Neuronal stem cell (in vitro differentiated cells): Measurements from ENCODE around the gene RALA.
"Not testable (repeated sequence)": the region's sequence is repeated elsewhere in the genome, so short reads cannot be mapped to it uniquely, and the experiment has no call there.

Source experiments
- DNase-seq: peaks from one replicate; pipeline ENCODE4 v3.0.0-alpha.2; 2013; ENCODE audit warnings: low spot score
- H2AFZ ChIP-seq: one replicate; pipeline ENCODE4 v1.6.1; 2013; ENCODE audit warnings: mild to moderate bottlenecking, low read length, inconsistent platforms
- H2AK5ac ChIP-seq: 2 replicates; pipeline ENCODE4 v1.6.1; 2013; ENCODE audit warnings: low read depth, mild to moderate bottlenecking, inconsistent platforms, low read length, moderate library complexity, mixed read lengths
- H2BK120ac ChIP-seq: 2 replicates; pipeline ENCODE4 v1.6.1; 2013; ENCODE audit warnings: low read depth, mild to moderate bottlenecking, inconsistent platforms, low read length, moderate library complexity, mixed read lengths
- H2BK12ac ChIP-seq: one replicate; pipeline ENCODE4 v1.6.1; 2013; ENCODE audit warnings: low read length, inconsistent platforms
- H2BK15ac ChIP-seq: 2 replicates; pipeline ENCODE4 v1.6.1; 2013; ENCODE audit warnings: mild to moderate bottlenecking, low read length, inconsistent platforms, mixed read lengths
- H2BK5ac ChIP-seq: one replicate; pipeline ENCODE4 v1.6.1; 2013; ENCODE audit warnings: inconsistent platforms, mild to moderate bottlenecking, low read length, moderate library complexity
- H3K14ac ChIP-seq: one replicate; pipeline ENCODE4 v1.6.1; 2013; ENCODE audit warnings: low read length, inconsistent platforms
- H3K18ac ChIP-seq: 2 replicates; pipeline ENCODE4 v1.6.1; 2013; ENCODE audit warnings: low read length, inconsistent platforms
- H3K23ac ChIP-seq: 2 replicates; pipeline ENCODE4 v1.6.1; 2013; ENCODE audit warnings: low read depth, mild to moderate bottlenecking, mixed read lengths, low read length, inconsistent platforms; ENCODE audit not compliant: poor library complexity
- H3K27ac ChIP-seq: replicated peaks from 3 replicates; pipeline ENCODE4 v1.5.1; 2013; ENCODE audit warnings: low read length, inconsistent platforms
- H3K27me3 ChIP-seq, 3 experiments: 2 replicates each; pipeline ENCODE4 v1.6.1; 2013; ENCODE audit warnings: low read length in 3 of 3, mild to moderate bottlenecking in 2 of 3, inconsistent platforms in 1 of 3, low read depth in 1 of 3, mixed read lengths in 1 of 3, moderate library complexity in 1 of 3; ENCODE audit not compliant: control insufficient read depth in 3 of 3, insufficient read depth in 3 of 3
- H3K36me3 ChIP-seq, 2 donors: replicated peaks in 1 of 2; 2 replicates each; pipeline ENCODE4 v1.6.1; 2013; ENCODE audit warnings: low read length in 2 of 2; ENCODE audit not compliant: control insufficient read depth in 2 of 2, insufficient read depth in 2 of 2
- H3K4ac ChIP-seq: 2 replicates; pipeline ENCODE4 v1.6.1; 2013; ENCODE audit warnings: inconsistent platforms, mild to moderate bottlenecking, low read length, moderate library complexity
- H3K4me1 ChIP-seq, 2 donors: 1 replicate in 1 of 2; 2 replicates in 1 of 2; pipeline ENCODE4 v1.6.1; 2013; ENCODE audit warnings: low read length in 2 of 2, low read depth in 1 of 2; ENCODE audit not compliant: control insufficient read depth in 2 of 2, insufficient read depth in 1 of 2
- H3K4me2 ChIP-seq: one replicate; pipeline ENCODE4 v1.6.1; 2013; ENCODE audit warnings: mild to moderate bottlenecking, low read length, inconsistent platforms; ENCODE audit not compliant: insufficient read depth, poor library complexity, severe bottlenecking
- H3K4me3 ChIP-seq, 2 donors: 2 replicates each; pipeline ENCODE4 v1.5.1; 2013; ENCODE audit warnings: low read length in 2 of 2, mild to moderate bottlenecking in 2 of 2, inconsistent platforms in 1 of 2, moderate library complexity in 1 of 2
- H3K79me1 ChIP-seq: one replicate; pipeline ENCODE4 v1.6.1; 2013; ENCODE audit warnings: low read depth, mild to moderate bottlenecking, inconsistent platforms, low read length, moderate library complexity
- H3K9ac ChIP-seq: one replicate; pipeline ENCODE4 v1.6.1; 2013; ENCODE audit warnings: mild to moderate bottlenecking, low read depth, low read length, inconsistent platforms; ENCODE audit not compliant: poor library complexity
- H3K9me3 ChIP-seq, 2 donors: replicated peaks in 1 of 2; 2 replicates each; pipeline versions ENCODE3 to v1.6.1; 2013; ENCODE audit warnings: low read length in 2 of 2, mild to moderate bottlenecking in 2 of 2, inconsistent platforms in 1 of 2, low read depth in 1 of 2, mixed read lengths in 1 of 2, moderate library complexity in 1 of 2; ENCODE audit not compliant: control insufficient read depth in 2 of 2, insufficient read depth in 1 of 2
- H4K8ac ChIP-seq: one replicate; pipeline ENCODE4 v1.6.1; 2013; ENCODE audit warnings: low read depth, mild to moderate bottlenecking, inconsistent platforms, low read length, moderate library complexity
- H4K91ac ChIP-seq: one replicate; pipeline ENCODE4 v1.6.1; 2013; ENCODE audit warnings: low read length, low read depth, mild to moderate bottlenecking, inconsistent platforms; ENCODE audit not compliant: poor library complexity
- WGBS, 2 donors: extraction: QIAGEN DNeasy Blood & Tissue Kit; methylation state at CpG; one replicate each; pipeline ENCODE4 v1.1.7; 2013; ENCODE audit warnings: missing lambda C conversion rate in 2 of 2, mixed read lengths in 1 of 2; ENCODE audit not compliant: insufficient read length in 2 of 2, insufficient replicate concordance in 1 of 2; ENCODE audit errors: extremely low coverage in 2 of 2; 5-methylcytosine and 5-hydroxymethylcytosine counted together

The RALA gene

DNA sequence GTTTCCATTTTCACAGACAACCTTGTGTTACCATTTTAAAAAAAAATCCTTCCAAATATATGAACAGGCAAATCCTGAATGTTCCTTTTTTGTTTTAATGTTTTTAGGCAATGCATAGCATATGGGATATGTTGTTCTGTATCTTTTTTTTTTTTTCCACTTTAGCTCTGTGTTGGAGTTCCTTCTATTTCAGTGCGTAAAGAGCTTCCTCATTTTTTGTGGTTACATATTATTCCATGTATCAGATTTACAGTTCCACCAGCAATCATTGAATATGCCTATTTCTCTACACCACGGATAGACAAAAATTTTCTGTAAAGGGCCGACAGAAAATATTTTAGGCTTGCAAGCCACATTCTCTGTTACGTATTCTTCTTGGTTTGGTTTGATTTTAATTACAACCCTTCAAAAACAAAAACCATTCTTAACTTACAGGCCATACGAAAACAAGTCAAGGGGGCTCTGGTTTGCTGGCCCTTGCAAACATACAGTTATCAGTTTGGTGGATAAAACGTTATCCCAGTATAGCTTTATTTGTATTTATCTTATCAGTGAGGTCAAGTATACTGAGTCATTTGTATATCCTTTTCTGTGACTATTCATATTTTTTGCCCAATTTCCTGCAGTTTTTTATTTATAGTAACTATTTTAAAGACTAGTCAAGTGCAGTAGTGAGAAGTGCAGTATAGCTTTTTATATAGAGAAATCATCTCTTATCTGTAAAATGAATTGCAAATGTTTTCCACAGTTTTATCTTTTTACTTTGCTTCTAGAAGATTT is 55.7 kb downstream of the RALA start:
- Histone ChIP-seq H2BK15ac (no peak overlapping the region), H3K9ac (no peak overlapping the region), H3K36me3 (peaks cover 0 to 4% of the 10 kb centered on the region in 2 donors), H3K9me3 (peaks cover 2 to 5% of the 10 kb centered on the region in 2 donors), H2BK12ac (no peak overlapping the region), H3K4me2 (no peak overlapping the region), H3K79me1 (peaks cover 8% of the 10 kb centered on the region), H2AFZ (no peak overlapping the region), H3K18ac (no peak overlapping the region), H2AK5ac (no peak overlapping the region), H3K14ac (no peak overlapping the region), H2BK120ac (no peak overlapping the region), H4K8ac (no peak overlapping the region), H4K91ac (no peak overlapping the region), H3K23ac (no peak overlapping the region), H3K4ac (no peak overlapping the region), H3K27ac (no peak overlapping the region), H3K4me1 (peaks cover 2 to 7% of the 10 kb centered on the region in 2 donors), H3K27me3 (no peaks in the 10 kb centered on the region), H3K4me3 (no peak overlapping the region), H2BK5ac (no peak overlapping the region)
- WGBS, 2 donors: no CpG with 5 or more reads among the region's 6 CpGs
- no peak for DNase-seq

DNA sequence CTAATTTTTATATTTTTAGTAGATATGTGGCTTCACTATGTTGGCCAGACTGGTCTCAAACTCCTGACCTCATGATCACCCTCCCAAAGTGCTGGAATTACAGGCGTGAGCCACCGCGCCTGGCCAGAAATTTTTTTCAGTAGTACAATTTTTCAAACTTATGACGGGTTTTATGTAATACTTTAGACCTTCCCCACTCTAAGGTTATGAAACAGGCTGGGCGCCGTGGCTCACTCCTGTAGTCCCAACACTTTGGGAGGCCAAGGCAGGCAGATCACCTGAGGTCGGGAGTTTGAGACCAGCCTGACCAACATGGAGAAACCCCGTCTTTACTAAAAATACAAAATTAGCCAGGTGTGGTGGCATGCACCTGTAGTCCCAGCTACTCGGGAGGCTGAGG is 56.5 kb downstream of the RALA start:
- no CpG with 5 or more reads among the region's 9 CpGs for WGBS, 2 donors
- not testable (repeated sequence) for H3K9ac ChIP-seq

GRCh38 chr7:39681887-39682441 is 58.6 kb downstream of the RALA start:
- no peak overlapping the region for H3K4ac ChIP-seq
- no peak overlapping the region for H2AK5ac ChIP-seq
- no peak overlapping the region for H3K18ac ChIP-seq
- H3K79me1 ChIP-seq: peaks cover 7% of the 10 kb centered on the region
- H3K4me2 ChIP-seq: no peak overlapping the region
- WGBS, 2 donors: no CpG with 5 or more reads among the region's 3 CpGs
- no peaks in the 10 kb centered on the region for H3K27me3 ChIP-seq
- no peak overlapping the region for H3K14ac ChIP-seq
- no peak overlapping the region for H2BK5ac ChIP-seq
- H3K4me3 ChIP-seq: no peak overlapping the region
- H2BK120ac ChIP-seq: no peak overlapping the region
- no peak overlapping the region for H2AFZ ChIP-seq
- H3K36me3 ChIP-seq: no peaks in the 10 kb centered on the region
- H3K27ac ChIP-seq: no peak overlapping the region
- H2BK15ac ChIP-seq: no peak overlapping the region
- no peak overlapping the region for H3K23ac ChIP-seq
- no peak overlapping the region for H3K9ac ChIP-seq
- H2BK12ac ChIP-seq: no peak overlapping the region
- H3K4me1 ChIP-seq: peaks cover 2 to 7% of the 10 kb centered on the region in 2 donors
- no peak overlapping the region for H4K91ac ChIP-seq
- DNase-seq: no peak
- H4K8ac ChIP-seq: no peak overlapping the region
- H3K9me3 ChIP-seq: peaks cover 1% of the 10 kb centered on the region in 2 donors

More for the DNA sequence above, 56.5 kb downstream of the RALA start:
- H3K9me3 ChIP-seq, H3K14ac ChIP-seq, H2AK5ac ChIP-seq, H3K4me3 ChIP-seq, H3K36me3 ChIP-seq, DNase-seq, H4K8ac ChIP-seq, H3K23ac ChIP-seq, H2BK120ac ChIP-seq, H2BK12ac ChIP-seq, H2AFZ ChIP-seq, H3K4ac ChIP-seq, H3K18ac ChIP-seq, H2BK15ac ChIP-seq, H3K27ac ChIP-seq, H3K4me2 ChIP-seq, H3K79me1 ChIP-seq, H4K91ac ChIP-seq, H3K4me1 ChIP-seq, H2BK5ac ChIP-seq, H3K27me3 ChIP-seq: not testable (repeated sequence)

DNA sequence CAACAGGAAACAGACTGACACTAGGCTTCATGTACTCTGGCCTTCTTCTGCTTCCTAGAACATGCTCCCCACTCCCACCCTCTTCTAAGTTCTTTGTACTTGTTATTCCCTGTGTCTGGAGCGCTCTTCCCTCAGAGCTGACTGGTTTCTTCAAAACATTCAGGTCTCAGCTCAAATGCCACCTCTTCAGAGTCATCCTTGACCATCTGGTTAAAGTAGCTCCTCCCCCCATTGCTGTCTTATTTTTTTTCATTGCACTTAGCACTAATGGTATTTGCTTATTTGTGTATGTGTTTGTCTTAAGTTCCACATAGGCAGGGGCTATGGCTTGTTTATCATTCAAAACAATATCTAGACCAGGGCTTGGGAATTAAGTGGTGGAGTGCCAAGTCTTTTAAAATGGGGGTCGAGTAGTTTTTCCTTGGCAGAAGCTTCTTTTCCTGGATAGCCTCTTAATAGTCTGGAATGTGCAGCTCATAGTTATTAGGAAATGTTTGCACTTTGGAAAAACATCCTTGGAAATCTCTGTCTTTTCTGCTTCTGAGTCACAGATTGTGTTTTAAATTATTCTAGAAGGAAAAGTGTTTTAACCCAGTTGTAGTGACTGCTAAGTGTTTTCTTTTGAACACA is 60.0 kb downstream of the RALA start:
- Histone ChIP-seq H3K4ac (no peak overlapping the region), H4K8ac (no peak overlapping the region), H3K9me3 (no peaks in the 10 kb centered on the region), H2BK120ac (no peak overlapping the region), H3K27ac (no peak overlapping the region), H3K36me3 (peaks cover 0 to 11% of the 10 kb centered on the region in 2 donors), H3K14ac (no peak overlapping the region), H3K23ac (no peak overlapping the region), H3K4me1 (peaks cover 2 to 7% of the 10 kb centered on the region in 2 donors), H2BK12ac (no peak overlapping the region), H3K9ac (no peak overlapping the region), H2BK15ac (no peak overlapping the region), H3K4me2 (no peak overlapping the region), H3K79me1 (peaks cover 7% of the 10 kb centered on the region), H3K18ac (no peak overlapping the region), H2AK5ac (no peak overlapping the region), H2BK5ac (no peak overlapping the region), H3K4me3 (no peak overlapping the region), H4K91ac (no peak overlapping the region), H3K27me3 (no peaks in the 10 kb centered on the region), H2AFZ (no peak overlapping the region)
- no CpG with 5 or more reads among the region's 2 CpGs for WGBS, 2 donors
- DNase-seq: no peak
